ENCODE measurements around the gene TCN1.
A peak's percentile ranks its signal among the peaks of the same experiment; 100 is the strongest.

Gene TCN1

GRCh38 chr11:59810911-59811259, 55.4 kb downstream of the TCN1 start:
- no peak for DNase-seq (ENCODE audit: low read depth)
- TF ChIP-seq CTCF (IDR thresholded peaks at IDR 0.05; ENCODE audit: control insufficient read depth, extremely low read depth, insufficient read depth), result no peak
- peak overlapping the region; percentile 89 for H3K4me3 ChIP-seq (ENCODE audit: low read depth, low read length)

- peak; percentile 87 for DNase-seq (ENCODE audit: low read depth)
- TF ChIP-seq CTCF (IDR thresholded peaks at IDR 0.05; ENCODE audit: control insufficient read depth, extremely low read depth, insufficient read depth), result peak; percentile 34
Measured at GRCh38 chr11:59810189-59810910, 55.9 kb downstream of the TCN1 start, which contains the start of gene MRPL16. MRPL16 (minus strand) TSS chr11:59810778; CDS start chr11:59810658, 120 bp downstream.

GRCh38 chr11:59807047-59807610, 59.2 kb downstream of the TCN1 start:
- H3K4me3 ChIP-seq (ENCODE audit: low read depth, low read length), result no peak overlapping the region
- TF ChIP-seq CTCF (IDR thresholded peaks at IDR 0.05; ENCODE audit: control insufficient read depth, extremely low read depth, insufficient read depth), result no peak
- DNase-seq (ENCODE audit: low read depth), result no peak

More at GRCh38 chr11:59810189-59810910, 55.9 kb downstream of the TCN1 start, which contains the start of gene MRPL16:
- H3K4me3 ChIP-seq (ENCODE audit: low read depth, low read length), result peak within 1 kb of the TSS; percentile 89

- TF ChIP-seq CTCF (IDR thresholded peaks at IDR 0.05; ENCODE audit: control insufficient read depth, extremely low read depth, insufficient read depth), result no peak
- DNase-seq (ENCODE audit: low read depth), result no peak
- no peak overlapping the region for H3K4me3 ChIP-seq (ENCODE audit: low read depth, low read length)
Measured at GRCh38 chr11:59804061-59804460, 62.2 kb downstream of the TCN1 start.
